ENCODE data around the gene MYZAP.

The MYZAP gene

DNA sequence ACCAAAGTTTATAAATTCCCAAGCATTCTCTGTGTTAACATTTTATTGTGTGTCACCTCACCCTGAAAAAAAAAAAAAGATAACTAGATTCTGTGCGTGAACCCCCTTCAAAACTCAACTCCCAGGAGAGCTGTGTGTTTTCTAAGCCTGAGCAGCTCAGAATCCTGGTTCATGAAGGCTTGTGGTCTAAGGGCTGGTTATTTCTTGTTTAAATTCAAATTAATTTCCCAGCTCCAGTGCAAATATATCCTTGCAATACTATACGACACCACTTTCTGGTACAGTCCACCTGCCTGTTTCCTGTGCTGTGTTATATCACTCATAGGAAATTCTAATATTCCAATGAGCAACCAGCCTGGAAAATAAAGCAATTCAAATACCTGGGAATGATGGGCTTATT, 23.4 kb upstream of the MYZAP start:
- H3K4me3 ChIP-seq (ENCODE audit: low read length): no peak overlapping the region
- no peaks in the 10 kb centered on the region for H3K27me3 ChIP-seq (ENCODE audit: control insufficient read depth, insufficient read depth, low read length)
- H3K4me1 ChIP-seq (ENCODE audit: control insufficient read depth, insufficient read depth, low read length): no peaks in the 10 kb centered on the region
- no peaks in the 10 kb centered on the region for H3K36me3 ChIP-seq (ENCODE audit: control insufficient read depth, insufficient read depth, low read length)
- no peak overlapping the region for H3K9ac ChIP-seq (ENCODE audit: low read length)
- H3K27ac ChIP-seq (ENCODE audit: low read depth, low read length): no peak overlapping the region

DNA sequence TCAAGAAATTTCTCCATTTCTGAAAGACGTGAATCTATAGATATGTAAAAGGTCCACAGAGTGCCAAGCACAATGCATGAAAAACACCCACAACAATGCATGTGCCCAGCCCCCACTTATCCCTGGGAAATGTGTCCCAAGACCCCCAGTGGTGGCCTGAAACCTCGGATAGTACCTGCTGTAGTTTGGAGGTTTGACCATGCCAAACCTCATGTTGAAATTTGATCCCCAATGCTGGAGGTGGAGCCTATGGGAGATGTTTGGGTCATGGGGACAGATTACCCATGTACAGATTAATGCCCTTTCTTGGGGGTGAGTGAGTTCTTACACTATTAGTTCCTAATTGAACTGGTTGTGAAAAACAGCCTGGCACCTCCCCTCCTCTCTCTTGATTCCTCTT, 21.4 kb upstream of the MYZAP start:
- H3K36me3 ChIP-seq (ENCODE audit: control insufficient read depth, insufficient read depth, low read length): no peaks in the 10 kb centered on the region
- H3K4me3 ChIP-seq (ENCODE audit: low read length): no peak overlapping the region
- H3K27ac ChIP-seq (ENCODE audit: low read depth, low read length): no peak overlapping the region
- no peaks in the 10 kb centered on the region for H3K4me1 ChIP-seq (ENCODE audit: control insufficient read depth, insufficient read depth, low read length)
- H3K9ac ChIP-seq (ENCODE audit: low read length): no peak overlapping the region
- no peaks in the 10 kb centered on the region for H3K27me3 ChIP-seq (ENCODE audit: control insufficient read depth, insufficient read depth, low read length)

DNA sequence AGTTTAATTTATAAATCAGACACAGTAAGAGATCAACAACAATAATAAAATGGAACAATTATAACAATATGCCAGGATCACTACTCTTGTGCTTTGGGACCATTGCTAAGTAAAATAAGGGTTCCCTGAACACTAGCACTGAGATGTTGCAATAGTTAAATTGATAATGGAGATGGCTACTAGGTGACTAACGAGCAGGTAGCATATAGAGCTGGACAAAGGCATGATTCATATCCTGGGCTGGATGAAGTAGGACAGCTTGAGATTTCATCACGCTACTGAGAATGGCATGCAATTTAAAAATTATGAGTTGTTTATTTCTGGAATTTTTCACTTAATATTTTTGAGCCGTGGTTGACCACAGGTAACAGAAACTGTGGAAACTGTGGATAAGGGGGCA, 20.7 kb upstream of the MYZAP start:
- no peaks in the 10 kb centered on the region for H3K36me3 ChIP-seq (ENCODE audit: control insufficient read depth, insufficient read depth, low read length)
- no peak overlapping the region for H3K4me3 ChIP-seq (ENCODE audit: low read length)
- no peaks in the 10 kb centered on the region for H3K27me3 ChIP-seq (ENCODE audit: control insufficient read depth, insufficient read depth, low read length)
- no peak overlapping the region for H3K9ac ChIP-seq (ENCODE audit: low read length)
- no peak overlapping the region for H3K27ac ChIP-seq (ENCODE audit: low read depth, low read length)
- H3K4me1 ChIP-seq (ENCODE audit: control insufficient read depth, insufficient read depth, low read length): no peaks in the 10 kb centered on the region

DNA sequence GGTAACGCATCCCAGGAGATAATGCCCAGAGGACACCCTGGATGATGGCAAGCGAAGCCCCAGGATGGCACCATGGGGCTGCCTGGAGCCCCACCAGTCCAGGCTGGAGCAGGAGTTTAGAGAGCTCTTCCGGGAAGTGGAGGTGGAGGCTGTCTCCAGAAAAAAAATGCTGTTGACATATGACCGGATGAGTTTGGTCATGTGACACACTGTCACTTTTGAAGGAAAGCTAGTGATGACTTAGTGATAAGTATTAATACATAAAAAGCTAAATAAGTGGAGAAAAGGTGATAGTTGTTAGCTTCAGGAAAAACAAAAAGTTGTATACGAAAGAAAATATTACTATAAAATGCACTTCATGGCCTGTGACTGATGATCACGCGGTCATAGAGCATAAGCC, 20.0 kb upstream of the MYZAP start:
- Histone ChIP-seq H3K36me3 (ENCODE audit: control insufficient read depth, insufficient read depth, low read length) (no peaks in the 10 kb centered on the region), H3K4me1 (ENCODE audit: control insufficient read depth, insufficient read depth, low read length) (no peaks in the 10 kb centered on the region), H3K27me3 (ENCODE audit: control insufficient read depth, insufficient read depth, low read length) (no peaks in the 10 kb centered on the region), H3K27ac (ENCODE audit: low read depth, low read length) (no peak overlapping the region), H3K4me3 (ENCODE audit: low read length) (no peak overlapping the region), H3K9ac (ENCODE audit: low read length) (no peak overlapping the region)

- H3K36me3 ChIP-seq (ENCODE audit: control insufficient read depth, insufficient read depth, low read length): no peaks in the 10 kb centered on the region
- H3K9ac ChIP-seq (ENCODE audit: low read length): no peak overlapping the region
- no peaks in the 10 kb centered on the region for H3K4me1 ChIP-seq (ENCODE audit: control insufficient read depth, insufficient read depth, low read length)
- no peaks in the 10 kb centered on the region for H3K27me3 ChIP-seq (ENCODE audit: control insufficient read depth, insufficient read depth, low read length)
- no peak overlapping the region for H3K4me3 ChIP-seq (ENCODE audit: low read length)
- no peak overlapping the region for H3K27ac ChIP-seq (ENCODE audit: low read depth, low read length)
Observed at GRCh38 chr15:57572468-57572867, 19.2 kb upstream of the MYZAP start.

DNA sequence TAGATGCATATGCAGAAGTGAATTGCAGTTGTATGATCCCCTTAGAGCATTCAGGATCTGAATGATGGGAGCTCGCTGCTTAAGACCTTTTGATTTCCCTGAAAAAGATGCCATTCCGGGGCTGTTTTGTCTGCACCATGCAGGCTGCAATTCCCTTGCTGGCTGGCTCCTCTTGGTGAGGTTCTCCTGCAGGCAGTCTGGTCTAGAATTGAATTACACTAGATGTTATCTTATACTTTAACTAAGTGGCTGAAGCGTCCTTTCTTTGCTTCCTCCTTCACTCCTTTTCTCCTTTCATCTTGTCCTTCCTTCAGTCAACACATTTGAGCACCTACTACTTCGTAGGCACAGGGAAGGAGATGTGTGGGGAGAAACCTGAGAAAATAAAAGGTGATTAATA, 18.6 kb upstream of the MYZAP start:
- Histone ChIP-seq H3K4me3 (ENCODE audit: low read length) (no peak overlapping the region), H3K27me3 (ENCODE audit: control insufficient read depth, insufficient read depth, low read length) (no peaks in the 10 kb centered on the region), H3K36me3 (ENCODE audit: control insufficient read depth, insufficient read depth, low read length) (no peaks in the 10 kb centered on the region), H3K27ac (ENCODE audit: low read depth, low read length) (no peak overlapping the region), H3K4me1 (ENCODE audit: control insufficient read depth, insufficient read depth, low read length) (no peaks in the 10 kb centered on the region), H3K9ac (ENCODE audit: low read length) (no peak overlapping the region)

GRCh38 chr15:57575363-57575762, 16.3 kb upstream of the MYZAP start:
- no peaks in the 10 kb centered on the region for H3K36me3 ChIP-seq (ENCODE audit: control insufficient read depth, insufficient read depth, low read length)
- no peaks in the 10 kb centered on the region for H3K4me1 ChIP-seq (ENCODE audit: control insufficient read depth, insufficient read depth, low read length)
- H3K9ac ChIP-seq (ENCODE audit: low read length): no peak overlapping the region
- H3K4me3 ChIP-seq (ENCODE audit: low read length): no peak overlapping the region
- H3K27me3 ChIP-seq (ENCODE audit: control insufficient read depth, insufficient read depth, low read length): no peaks in the 10 kb centered on the region
- no peak overlapping the region for H3K27ac ChIP-seq (ENCODE audit: low read depth, low read length)

- no peak overlapping the region for H3K9ac ChIP-seq (ENCODE audit: low read length)
- no peaks in the 10 kb centered on the region for H3K4me1 ChIP-seq (ENCODE audit: control insufficient read depth, insufficient read depth, low read length)
- no peak overlapping the region for H3K27ac ChIP-seq (ENCODE audit: low read depth, low read length)
- H3K36me3 ChIP-seq (ENCODE audit: control insufficient read depth, insufficient read depth, low read length): no peaks in the 10 kb centered on the region
- H3K4me3 ChIP-seq (ENCODE audit: low read length): no peak overlapping the region
- no peaks in the 10 kb centered on the region for H3K27me3 ChIP-seq (ENCODE audit: control insufficient read depth, insufficient read depth, low read length)
Observed at GRCh38 chr15:57578288-57578900, 13.3 kb upstream of the MYZAP start.

- no peaks in the 10 kb centered on the region for H3K4me1 ChIP-seq (ENCODE audit: control insufficient read depth, insufficient read depth, low read length)
- no peak overlapping the region for H3K4me3 ChIP-seq (ENCODE audit: low read length)
- no peaks in the 10 kb centered on the region for H3K27me3 ChIP-seq (ENCODE audit: control insufficient read depth, insufficient read depth, low read length)
- H3K27ac ChIP-seq (ENCODE audit: low read depth, low read length): no peak overlapping the region
- no peaks in the 10 kb centered on the region for H3K36me3 ChIP-seq (ENCODE audit: control insufficient read depth, insufficient read depth, low read length)
- H3K9ac ChIP-seq (ENCODE audit: low read length): no peak overlapping the region
Observed at GRCh38 chr15:57580428-57580827, 11.3 kb upstream of the MYZAP start.

- no peak overlapping the region for H3K27ac ChIP-seq (ENCODE audit: low read depth, low read length)
- H3K9ac ChIP-seq (ENCODE audit: low read length): no peak overlapping the region
- no peaks in the 10 kb centered on the region for H3K36me3 ChIP-seq (ENCODE audit: control insufficient read depth, insufficient read depth, low read length)
- H3K27me3 ChIP-seq (ENCODE audit: control insufficient read depth, insufficient read depth, low read length): no peaks in the 10 kb centered on the region
- H3K4me1 ChIP-seq (ENCODE audit: control insufficient read depth, insufficient read depth, low read length): no peaks in the 10 kb centered on the region
- H3K4me3 ChIP-seq (ENCODE audit: low read length): no peak overlapping the region
Observed at GRCh38 chr15:57580866-57581265, 10.8 kb upstream of the MYZAP start.

GRCh38 chr15:57582090-57582489, 9.6 kb upstream of the MYZAP start:
- Histone ChIP-seq H3K27me3 (ENCODE audit: control insufficient read depth, insufficient read depth, low read length) (no peaks in the 10 kb centered on the region), H3K4me3 (ENCODE audit: low read length) (no peak overlapping the region), H3K9ac (ENCODE audit: low read length) (no peak overlapping the region), H3K4me1 (ENCODE audit: control insufficient read depth, insufficient read depth, low read length) (no peaks in the 10 kb centered on the region), H3K27ac (ENCODE audit: low read depth, low read length) (no peak overlapping the region), H3K36me3 (ENCODE audit: control insufficient read depth, insufficient read depth, low read length) (no peaks in the 10 kb centered on the region)

DNA sequence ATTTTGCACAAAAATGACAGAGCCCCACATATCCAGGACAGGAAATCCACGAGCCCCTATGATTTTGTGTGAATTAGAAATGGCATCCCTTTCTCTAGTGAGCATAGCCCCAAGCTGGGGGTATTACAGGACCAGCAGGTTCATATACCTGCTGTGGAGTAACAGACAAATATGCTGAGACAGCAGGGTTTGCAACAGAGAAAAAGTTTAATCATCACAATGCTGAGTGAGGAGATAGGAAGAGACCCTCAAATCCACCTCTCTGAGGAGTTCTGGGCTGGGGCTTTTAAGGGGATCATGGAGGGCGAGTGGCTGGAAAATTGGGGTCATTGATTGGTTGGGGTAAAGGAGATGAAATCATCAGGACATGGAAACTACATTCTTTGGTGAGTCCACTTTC, 8.4 kb upstream of the MYZAP start:
- H3K27ac ChIP-seq (ENCODE audit: low read depth, low read length): no peak overlapping the region
- H3K4me1 ChIP-seq (ENCODE audit: control insufficient read depth, insufficient read depth, low read length): no peaks in the 10 kb centered on the region
- H3K9ac ChIP-seq (ENCODE audit: low read length): no peak overlapping the region
- H3K4me3 ChIP-seq (ENCODE audit: low read length): no peak overlapping the region
- no peaks in the 10 kb centered on the region for H3K36me3 ChIP-seq (ENCODE audit: control insufficient read depth, insufficient read depth, low read length)
- H3K27me3 ChIP-seq (ENCODE audit: control insufficient read depth, insufficient read depth, low read length): no peaks in the 10 kb centered on the region

DNA sequence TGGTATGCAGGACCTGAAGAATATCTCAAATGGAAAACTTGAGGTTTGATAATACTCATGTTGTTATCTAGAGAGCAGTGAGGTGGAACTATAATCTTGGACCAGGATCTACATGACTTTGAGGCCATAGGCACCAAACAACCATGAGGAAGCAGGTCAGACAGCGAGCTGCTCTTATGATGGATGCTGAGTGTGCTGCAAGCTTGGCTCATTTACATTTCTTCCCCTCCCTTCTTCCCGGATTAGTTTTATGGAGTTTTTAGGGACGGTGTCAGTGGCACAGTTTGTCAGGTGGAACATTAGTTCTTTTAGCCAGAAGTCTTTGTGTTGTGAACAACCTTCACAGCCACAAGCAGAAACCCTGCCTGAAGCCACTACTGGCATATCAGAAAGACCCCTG, 8.0 kb upstream of the MYZAP start:
- H3K27ac ChIP-seq (ENCODE audit: low read depth, low read length): no peak overlapping the region
- no peaks in the 10 kb centered on the region for H3K4me1 ChIP-seq (ENCODE audit: control insufficient read depth, insufficient read depth, low read length)
- H3K4me3 ChIP-seq (ENCODE audit: low read length): no peak overlapping the region
- H3K27me3 ChIP-seq (ENCODE audit: control insufficient read depth, insufficient read depth, low read length): no peaks in the 10 kb centered on the region
- no peak overlapping the region for H3K9ac ChIP-seq (ENCODE audit: low read length)
- H3K36me3 ChIP-seq (ENCODE audit: control insufficient read depth, insufficient read depth, low read length): no peaks in the 10 kb centered on the region

Measured in rectal smooth muscle tissue (tissue), 1 donor.